ENCODE data around the gene TERB1. TPM values are rescaled to one million over a fixed set of nuclear protein-coding genes. Genes with fewer than 3 reads are reported as not detected.

The TERB1 gene
- total and polyA plus RNA-seq, 2 of the 13 experiments (the other 11 are each of a cell fraction or from before 2014, with no cell fraction given) = not detected

DNA sequence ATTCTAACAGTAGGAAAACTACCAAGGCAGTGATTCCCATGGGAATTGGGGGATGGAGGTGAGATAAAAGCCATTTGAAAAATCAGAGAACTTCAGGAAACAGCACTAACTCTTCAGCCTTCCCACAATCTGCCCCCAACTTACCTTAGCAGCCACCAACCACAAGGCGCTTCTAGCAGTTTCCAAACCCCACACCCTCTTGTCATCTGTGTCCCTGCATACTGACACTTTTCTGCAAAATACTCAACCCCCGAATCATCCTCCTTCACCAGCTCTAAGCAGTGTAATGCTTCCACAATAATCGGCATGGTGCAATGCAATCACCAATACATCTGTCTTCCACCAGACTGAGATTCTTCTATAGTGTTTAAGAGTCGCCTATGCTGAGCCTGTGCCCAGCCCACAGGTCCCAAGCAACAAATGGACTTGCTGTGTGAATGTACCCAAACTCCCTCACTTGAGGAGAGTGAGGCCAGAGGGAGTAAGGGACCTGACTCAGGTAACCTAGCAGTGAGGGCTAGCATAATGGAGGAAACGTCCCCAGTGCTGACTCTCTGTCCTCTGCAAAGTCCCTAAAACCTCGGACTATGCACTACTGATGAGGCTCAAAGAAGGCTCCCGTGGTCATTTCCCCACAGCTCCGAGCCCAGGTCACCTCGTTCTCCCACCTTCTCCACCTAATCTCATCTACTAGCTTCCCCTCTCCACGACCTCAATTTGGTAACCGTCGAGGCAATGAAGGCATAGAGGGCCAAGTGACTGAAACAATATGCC lies 50.9 kb downstream of the TERB1 start:
- Histone ChIP-seq H3K4me3 (replicated peaks in 1 of 3; ENCODE audit: insufficient read depth in 1 of 3, low read depth in 2 of 3, low read length in 3 of 3) (peak overlapping the region; percentile 77 to 94 (median 89)), H3K9ac (ENCODE audit: insufficient read depth, low read depth, low read length) (peak overlapping the region; percentile 97), H3K4me2 (ENCODE audit: low read depth, low read length) (peak overlapping the region; percentile 99), H2AFZ (ENCODE audit: low read length) (no peak overlapping the region), H3K9me3 (ENCODE audit: low read length) (no peaks in the 10 kb centered on the region), H4K20me1 (ENCODE audit: insufficient read depth, low read length) (peaks cover 12% of the 10 kb centered on the region; the same call in 1 of the 2 replicates), H3K27me3 (ENCODE audit: control insufficient read depth in 1 of 2, insufficient read depth in 2 of 2, low read length in 2 of 2) (no peaks in the 10 kb centered on the region; a peak in 1 of 5 replicates), H3K27ac (ENCODE audit: extremely low read length, insufficient read depth, low read length) (peak overlapping the region; percentile 74), H3K79me2 (ENCODE audit: insufficient read depth, low read length) (peaks cover 49% of the 10 kb centered on the region), H3K36me3 (replicated peaks in 1 of 2; ENCODE audit: control insufficient read depth in 1 of 2, insufficient read depth in 2 of 2, low read length in 2 of 2) (peaks cover 19 to 32% of the 10 kb centered on the region in 2 experiments), H3K4me1 (ENCODE audit: insufficient read depth, low read length) (peaks cover 49% of the 10 kb centered on the region)
- ChIA-PET POLR2A (interaction anchor here (1.0 to 1.4 kb wide), 2 partner anchors 9 to 40 kb away, joined by 3 to 5 read pairs; no protein-coding TSS in a partner anchor), CTCF (ENCODE audit: low intra/inter-chr PET ratio, low total read pairs) (no interaction called here)
- peak; percentile 34 for ATAC-seq
- no peak for FAIRE-seq
- no TSS peak for BruUV-seq (replicated peaks)
- in situ Hi-C loops (cut with HindIII; ENCODE audit: extremely low pct_ligation_motif_present, low pct_unique_long_range_greater_than_20kb) = no loop called here
- 16% methylated on average over 11 of the region's 12 CpGs for WGBS (ENCODE audit: low lambda C conversion rate)
- intact Hi-C loops (cut with micrococcal nuclease; ENCODE audit: unreplicated experiment) = loop anchor here (10.0 kb wide), 1 partner anchor 94 kb away; the partner anchor contains the start of gene CA7
- no peak for DNase-seq (ENCODE audit: low spot score)
- TF ChIP-seq, protein P1, sequence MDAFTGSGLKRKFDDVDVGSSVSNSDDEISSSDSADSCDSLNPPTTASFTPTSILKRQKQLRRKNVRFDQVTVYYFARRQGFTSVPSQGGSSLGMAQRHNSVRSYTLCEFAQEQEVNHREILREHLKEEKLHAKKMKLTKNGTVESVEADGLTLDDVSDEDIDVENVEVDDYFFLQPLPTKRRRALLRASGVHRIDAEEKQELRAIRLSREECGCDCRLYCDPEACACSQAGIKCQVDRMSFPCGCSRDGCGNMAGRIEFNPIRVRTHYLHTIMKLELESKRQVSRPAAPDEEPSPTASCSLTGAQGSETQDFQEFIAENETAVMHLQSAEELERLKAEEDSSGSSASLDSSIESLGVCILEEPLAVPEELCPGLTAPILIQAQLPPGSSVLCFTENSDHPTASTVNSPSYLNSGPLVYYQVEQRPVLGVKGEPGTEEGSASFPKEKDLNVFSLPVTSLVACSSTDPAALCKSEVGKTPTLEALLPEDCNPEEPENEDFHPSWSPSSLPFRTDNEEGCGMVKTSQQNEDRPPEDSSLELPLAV (CRISPR knock-in tag; conservative IDR thresholded peaks at IDR 0.05; ENCODE audit: low read depth) = 0 out of 2 replicates have a peak, but pooled peaks have one; percentile 1
- TF ChIP-seq, protein P2, sequence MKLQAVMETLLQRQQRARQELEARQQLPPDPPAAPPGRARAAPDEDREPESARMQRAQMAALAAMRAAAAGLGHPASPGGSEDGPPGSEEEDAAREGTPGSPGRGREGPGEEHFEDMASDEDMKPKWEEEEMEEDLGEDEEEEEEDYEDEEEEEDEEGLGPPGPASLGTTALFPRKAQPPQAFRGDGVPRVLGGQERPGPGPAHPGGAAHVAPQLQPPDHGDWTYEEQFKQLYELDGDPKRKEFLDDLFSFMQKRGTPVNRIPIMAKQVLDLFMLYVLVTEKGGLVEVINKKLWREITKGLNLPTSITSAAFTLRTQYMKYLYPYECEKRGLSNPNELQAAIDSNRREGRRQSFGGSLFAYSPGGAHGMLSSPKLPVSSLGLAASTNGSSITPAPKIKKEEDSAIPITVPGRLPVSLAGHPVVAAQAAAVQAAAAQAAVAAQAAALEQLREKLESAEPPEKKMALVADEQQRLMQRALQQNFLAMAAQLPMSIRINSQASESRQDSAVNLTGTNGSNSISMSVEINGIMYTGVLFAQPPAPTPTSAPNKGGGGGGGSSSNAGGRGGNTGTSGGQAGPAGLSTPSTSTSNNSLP (IDR thresholded peaks at IDR 0.05; ENCODE audit: low read depth, low read length) = no peak
- TF ChIP-seq SATB2 (CRISPR knock-in tag; IDR thresholded peaks at IDR 0.05) (0 out of 2 replicates have a peak, but pooled peaks have one; percentile 4), TAF15 (IDR thresholded peaks at IDR 0.05; ENCODE audit: low read depth, low read length, poor library complexity, severe bottlenecking) (no peak), HOXD1 (CRISPR knock-in tag; IDR thresholded peaks at IDR 0.05) (no peak), SALL2 (CRISPR knock-in tag; IDR thresholded peaks at IDR 0.05) (0 out of 2 replicates have a peak, but pooled peaks have one; percentile 18), SMAD9 (CRISPR knock-in tag; IDR thresholded peaks at IDR 0.05) (0 out of 2 replicates have a peak, but pooled peaks have one; percentile 3), ZNF768 (CRISPR knock-in tag; IDR thresholded peaks at IDR 0.05) (no peak), RBFOX2 (IDR thresholded peaks at IDR 0.05; ENCODE audit: low read depth, low read length) (no peak), ZNF570 (CRISPR knock-in tag; IDR thresholded peaks at IDR 0.05; ENCODE audit: borderline replicate concordance) (no peak), ZNF777 (CRISPR knock-in tag; IDR thresholded peaks at IDR 0.05) (no peak), GPN1 (CRISPR knock-in tag; IDR thresholded peaks at IDR 0.05; ENCODE audit: borderline replicate concordance) (no peak), SCMH1 (CRISPR knock-in tag; IDR thresholded peaks at IDR 0.05; ENCODE audit: borderline replicate concordance) (no peak), TBL1XR1 (IDR thresholded peaks at IDR 0.05; ENCODE audit: borderline replicate concordance, low read length, partially characterized antibody) (peak; percentile 6), ZIK1 (CRISPR knock-in tag; IDR thresholded peaks at IDR 0.05; ENCODE audit: borderline replicate concordance, low read depth) (no peak), ZNF224 (CRISPR knock-in tag; IDR thresholded peaks at IDR 0.05) (no peak)
- TF ChIP-seq, protein P3, sequence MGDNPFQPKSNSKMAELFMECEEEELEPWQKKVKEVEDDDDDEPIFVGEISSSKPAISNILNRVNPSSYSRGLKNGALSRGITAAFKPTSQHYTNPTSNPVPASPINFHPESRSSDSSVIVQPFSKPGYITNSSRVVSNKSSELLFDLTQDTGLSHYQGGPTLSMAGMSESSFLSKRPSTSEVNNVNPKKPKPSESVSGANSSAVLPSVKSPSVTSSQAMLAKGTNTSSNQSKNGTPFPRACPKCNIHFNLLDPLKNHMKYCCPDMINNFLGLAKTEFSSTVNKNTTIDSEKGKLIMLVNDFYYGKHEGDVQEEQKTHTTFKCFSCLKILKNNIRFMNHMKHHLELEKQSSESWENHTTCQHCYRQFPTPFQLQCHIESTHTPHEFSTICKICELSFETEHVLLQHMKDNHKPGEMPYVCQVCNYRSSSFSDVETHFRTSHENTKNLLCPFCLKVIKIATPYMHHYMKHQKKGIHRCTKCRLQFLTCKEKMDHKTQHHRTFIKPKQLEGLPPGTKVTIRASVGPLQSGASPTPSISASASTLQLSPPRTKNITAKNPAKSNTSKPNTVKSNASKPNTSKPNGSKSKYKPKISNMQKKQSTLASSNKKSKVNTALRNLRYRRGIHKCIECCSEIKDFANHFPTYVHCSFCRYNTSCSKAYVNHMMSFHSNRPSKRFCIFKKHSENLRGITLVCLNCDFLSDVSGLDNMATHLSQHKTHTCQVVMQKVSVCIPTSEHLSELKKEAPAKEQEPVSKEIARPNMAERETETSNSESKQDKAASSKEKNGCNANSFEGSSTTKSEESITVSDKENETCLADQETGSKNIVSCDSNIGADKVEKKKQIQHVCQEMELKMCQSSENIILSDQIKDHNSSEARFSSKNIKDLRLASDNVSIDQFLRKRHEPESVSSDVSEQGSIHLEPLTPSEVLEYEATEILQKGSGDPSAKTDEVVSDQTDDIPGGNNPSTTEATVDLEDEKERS (CRISPR knock-in tag; IDR thresholded peaks at IDR 0.05) = no peak
